HL-60 (cell line): Measurements from ENCODE around the gene RORC.

ENCODE experiments used
- DNase-seq, 2 experiments: peaks; one replicate each; pipeline ENCODE4 v3.0.0-alpha.2; 2010 to 2020; ENCODE audit warnings: low read depth in 1 of 2, low spot score in 1 of 2
- H3K27ac ChIP-seq: fragments of 250-450 bp; sonication (Bioruptor Pico); replicated peaks from 2 replicates; pipeline ENCODE4 v1.5.1; 2020; ENCODE audit warnings: mild to moderate bottlenecking, moderate library complexity
- H3K27me3 ChIP-seq: fragments of 250-450 bp; sonication (Bioruptor Pico); 2 replicates; pipeline ENCODE4 v1.5.1; 2021; ENCODE audit warnings: mild to moderate bottlenecking, moderate library complexity; ENCODE audit not compliant: insufficient read depth, poor library complexity, severe bottlenecking
- H3K4me3 ChIP-seq: replicated peaks from 2 replicates; pipeline ENCODE4 v1.5.1; 2011; ENCODE audit warnings: mild to moderate bottlenecking, control low read depth, low read length; ENCODE audit not compliant: insufficient read depth
- GABPA ChIP-seq: IDR thresholded peaks from 2 replicates; pipeline ENCODE4 v1.6.1; 2012; ENCODE audit warnings: low read depth
- POLR2AphosphoS5 ChIP-seq: IDR thresholded peaks from 2 replicates; pipeline ENCODE4 v1.6.1; 2012; ENCODE audit warnings: low read depth
- SPI1 ChIP-seq: IDR thresholded peaks from 2 replicates; pipeline ENCODE4 v1.6.1; 2012; ENCODE audit warnings: low read depth, mild to moderate bottlenecking, borderline replicate concordance
- TF ChIP-seq, protein P1 (sequence below): IDR thresholded peaks from 2 replicates; pipeline ENCODE4 v1.6.1; 2012; ENCODE audit warnings: low read depth; ENCODE audit not compliant: insufficient replicate concordance
- TF ChIP-seq, protein P2 (sequence below): IDR thresholded peaks from one replicate; pipeline ENCODE4 v1.5.1; 2011; ENCODE audit warnings: low read length, control low read depth, inconsistent platforms; ENCODE audit not compliant: insufficient read depth

The RORC gene

DNA sequence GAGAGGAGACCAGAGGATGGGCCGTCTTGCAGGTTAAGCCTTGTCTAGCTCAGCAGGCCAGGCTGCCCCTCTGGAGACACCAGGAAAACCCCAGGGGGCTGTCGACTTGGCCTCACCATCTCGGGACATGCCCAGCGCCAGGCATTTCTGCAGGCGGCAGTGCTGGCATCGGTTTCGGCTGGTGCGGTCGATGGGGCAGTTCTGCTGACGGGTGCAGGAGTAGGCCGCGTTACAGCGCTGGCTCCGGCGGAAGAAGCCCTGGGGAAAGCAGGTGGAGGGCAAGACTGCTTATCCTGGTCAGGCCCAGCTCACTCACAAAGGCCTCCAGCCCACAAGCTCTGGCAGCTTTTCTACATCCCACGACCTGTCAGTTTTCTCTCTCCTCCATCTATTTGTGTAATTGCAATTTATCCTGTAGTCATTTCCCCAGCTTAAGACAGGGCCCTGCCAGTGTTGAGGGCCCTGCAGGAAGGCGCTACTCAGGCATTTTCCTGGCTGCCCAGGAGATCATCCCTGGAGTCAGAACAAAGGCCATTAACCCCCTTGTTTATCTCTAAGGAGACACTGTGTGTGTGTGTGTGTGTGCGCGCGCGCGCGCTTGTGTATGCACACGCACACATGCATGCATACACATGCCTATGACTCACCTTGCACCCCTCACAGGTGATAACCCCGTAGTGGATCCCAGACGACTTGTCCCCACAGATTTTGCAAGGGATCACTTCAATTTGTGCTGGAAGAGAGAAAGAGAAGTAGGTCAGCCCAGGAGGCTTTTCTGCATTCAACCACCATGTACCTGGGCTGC lies 14.9 kb downstream of the RORC start:
- TF ChIP-seq SPI1 (no peak), GABPA (no peak), POLR2AphosphoS5 (no peak)
- TF ChIP-seq, protein P1, sequence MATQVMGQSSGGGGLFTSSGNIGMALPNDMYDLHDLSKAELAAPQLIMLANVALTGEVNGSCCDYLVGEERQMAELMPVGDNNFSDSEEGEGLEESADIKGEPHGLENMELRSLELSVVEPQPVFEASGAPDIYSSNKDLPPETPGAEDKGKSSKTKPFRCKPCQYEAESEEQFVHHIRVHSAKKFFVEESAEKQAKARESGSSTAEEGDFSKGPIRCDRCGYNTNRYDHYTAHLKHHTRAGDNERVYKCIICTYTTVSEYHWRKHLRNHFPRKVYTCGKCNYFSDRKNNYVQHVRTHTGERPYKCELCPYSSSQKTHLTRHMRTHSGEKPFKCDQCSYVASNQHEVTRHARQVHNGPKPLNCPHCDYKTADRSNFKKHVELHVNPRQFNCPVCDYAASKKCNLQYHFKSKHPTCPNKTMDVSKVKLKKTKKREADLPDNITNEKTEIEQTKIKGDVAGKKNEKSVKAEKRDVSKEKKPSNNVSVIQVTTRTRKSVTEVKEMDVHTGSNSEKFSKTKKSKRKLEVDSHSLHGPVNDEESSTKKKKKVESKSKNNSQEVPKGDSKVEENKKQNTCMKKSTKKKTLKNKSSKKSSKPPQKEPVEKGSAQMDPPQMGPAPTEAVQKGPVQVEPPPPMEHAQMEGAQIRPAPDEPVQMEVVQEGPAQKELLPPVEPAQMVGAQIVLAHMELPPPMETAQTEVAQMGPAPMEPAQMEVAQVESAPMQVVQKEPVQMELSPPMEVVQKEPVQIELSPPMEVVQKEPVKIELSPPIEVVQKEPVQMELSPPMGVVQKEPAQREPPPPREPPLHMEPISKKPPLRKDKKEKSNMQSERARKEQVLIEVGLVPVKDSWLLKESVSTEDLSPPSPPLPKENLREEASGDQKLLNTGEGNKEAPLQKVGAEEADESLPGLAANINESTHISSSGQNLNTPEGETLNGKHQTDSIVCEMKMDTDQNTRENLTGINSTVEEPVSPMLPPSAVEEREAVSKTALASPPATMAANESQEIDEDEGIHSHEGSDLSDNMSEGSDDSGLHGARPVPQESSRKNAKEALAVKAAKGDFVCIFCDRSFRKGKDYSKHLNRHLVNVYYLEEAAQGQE: no peak
- TF ChIP-seq, protein P2, sequence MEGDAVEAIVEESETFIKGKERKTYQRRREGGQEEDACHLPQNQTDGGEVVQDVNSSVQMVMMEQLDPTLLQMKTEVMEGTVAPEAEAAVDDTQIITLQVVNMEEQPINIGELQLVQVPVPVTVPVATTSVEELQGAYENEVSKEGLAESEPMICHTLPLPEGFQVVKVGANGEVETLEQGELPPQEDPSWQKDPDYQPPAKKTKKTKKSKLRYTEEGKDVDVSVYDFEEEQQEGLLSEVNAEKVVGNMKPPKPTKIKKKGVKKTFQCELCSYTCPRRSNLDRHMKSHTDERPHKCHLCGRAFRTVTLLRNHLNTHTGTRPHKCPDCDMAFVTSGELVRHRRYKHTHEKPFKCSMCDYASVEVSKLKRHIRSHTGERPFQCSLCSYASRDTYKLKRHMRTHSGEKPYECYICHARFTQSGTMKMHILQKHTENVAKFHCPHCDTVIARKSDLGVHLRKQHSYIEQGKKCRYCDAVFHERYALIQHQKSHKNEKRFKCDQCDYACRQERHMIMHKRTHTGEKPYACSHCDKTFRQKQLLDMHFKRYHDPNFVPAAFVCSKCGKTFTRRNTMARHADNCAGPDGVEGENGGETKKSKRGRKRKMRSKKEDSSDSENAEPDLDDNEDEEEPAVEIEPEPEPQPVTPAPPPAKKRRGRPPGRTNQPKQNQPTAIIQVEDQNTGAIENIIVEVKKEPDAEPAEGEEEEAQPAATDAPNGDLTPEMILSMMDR: no peak
- DNase-seq: no peak
- Histone ChIP-seq H3K4me3 (no peak overlapping the region), H3K27me3 (no peaks in the 10 kb centered on the region), H3K27ac (no peak overlapping the region)

DNA sequence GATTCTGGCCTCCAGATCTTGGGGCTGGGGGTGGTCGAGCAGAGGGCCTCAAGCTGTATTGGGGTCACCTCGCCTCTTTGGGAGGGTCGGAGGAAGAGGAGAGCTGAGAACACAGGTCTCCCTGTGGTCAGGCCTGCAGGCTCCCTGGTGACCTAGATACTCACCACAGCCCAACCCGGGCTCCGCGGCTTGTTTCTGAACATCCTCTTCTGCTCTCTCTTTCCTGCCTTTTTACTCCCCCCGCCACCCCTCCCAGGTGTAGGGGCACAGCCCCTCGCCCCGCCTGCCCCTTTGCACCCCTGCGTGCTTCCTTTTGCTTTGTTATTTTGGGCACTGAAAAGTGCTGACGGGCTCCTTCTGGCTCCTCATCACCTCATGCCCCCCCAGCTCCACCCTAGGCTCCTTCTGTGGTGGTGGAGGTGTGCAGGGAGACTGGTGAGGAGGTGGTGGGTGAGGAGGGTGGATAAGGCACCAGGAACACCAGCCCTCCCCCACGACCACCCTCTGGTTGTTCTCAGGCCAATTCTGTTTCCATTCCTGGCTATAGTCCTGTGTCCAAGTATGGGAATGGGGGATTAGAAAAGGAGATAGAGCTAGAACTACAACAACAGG lies 15.8 kb downstream of the RORC start:
- Histone ChIP-seq H3K4me3 (no peak overlapping the region), H3K27me3 (no peaks in the 10 kb centered on the region), H3K27ac (no peak overlapping the region)
- no peak for TF ChIP-seq GABPA
- TF ChIP-seq, protein P2: no peak
- TF ChIP-seq SPI1: no peak
- no peak for TF ChIP-seq POLR2AphosphoS5
- TF ChIP-seq, protein P1: no peak
- DNase-seq: no peak

DNA sequence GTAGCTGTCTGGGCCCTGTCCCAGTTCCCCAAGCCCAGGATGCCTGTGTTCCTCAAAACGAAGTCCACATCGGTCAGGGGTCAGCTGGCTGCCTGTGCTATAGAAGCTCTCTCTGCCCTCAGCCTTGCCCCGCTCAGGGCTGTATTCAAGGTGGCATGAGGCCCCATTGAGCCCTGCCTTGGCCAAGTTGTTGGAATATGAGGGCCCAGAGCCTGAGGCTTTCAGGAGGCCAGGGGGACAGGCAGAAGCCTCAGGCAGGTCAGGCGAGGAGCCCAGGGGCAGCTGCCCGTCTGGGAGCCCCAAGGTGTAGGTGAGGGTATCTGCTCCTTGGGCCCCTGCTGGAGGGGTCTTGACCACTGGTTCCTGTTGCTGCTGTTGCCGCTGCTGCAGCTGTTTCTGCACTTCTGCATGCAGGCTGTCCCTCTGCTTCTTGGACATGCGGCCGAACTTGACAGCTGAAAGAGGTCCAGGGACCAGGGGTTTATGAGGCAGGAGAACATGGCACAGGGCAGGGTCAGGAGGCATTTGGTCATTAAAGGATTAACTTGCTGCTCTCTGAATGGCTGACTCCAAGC lies 16.5 kb downstream of the RORC start:
- no peaks in the 10 kb centered on the region for H3K27me3 ChIP-seq
- DNase-seq: no peak
- no peak overlapping the region for H3K4me3 ChIP-seq
- no peak for TF ChIP-seq SPI1
- TF ChIP-seq, protein P1: no peak
- TF ChIP-seq POLR2AphosphoS5: no peak
- no peak for TF ChIP-seq GABPA
- TF ChIP-seq, protein P2: no peak
- H3K27ac ChIP-seq: no peak overlapping the region
